GM13977 (cell line): ENCODE results near the gene DNAJC11.

Source experiments
- DNase-seq: peaks from one replicate; pipeline ENCODE4 v3.0.0; 2012; ENCODE audit warnings: low spot score
- in situ Hi-C: fragments of 300-500 bp; cut with MboI; formaldehyde crosslinking; loops from one replicate; pipeline ENCODE4 v1.12.0; 2022; ENCODE audit warnings: low sequenced_read_pairs, low pct_unique_long_range_greater_than_20kb, mixed read lengths, inconsistent platforms; ENCODE audit not compliant: unreplicated experiment
- TF ChIP-seq, protein P1 (sequence below): IDR thresholded peaks from 2 replicates; pipeline ENCODE4 v1.5.1; 2012; ENCODE audit warnings: mild to moderate bottlenecking, control low read depth; ENCODE audit not compliant: insufficient read depth; ENCODE audit errors: extremely low read depth, missing control alignments

The DNAJC11 gene

DNA sequence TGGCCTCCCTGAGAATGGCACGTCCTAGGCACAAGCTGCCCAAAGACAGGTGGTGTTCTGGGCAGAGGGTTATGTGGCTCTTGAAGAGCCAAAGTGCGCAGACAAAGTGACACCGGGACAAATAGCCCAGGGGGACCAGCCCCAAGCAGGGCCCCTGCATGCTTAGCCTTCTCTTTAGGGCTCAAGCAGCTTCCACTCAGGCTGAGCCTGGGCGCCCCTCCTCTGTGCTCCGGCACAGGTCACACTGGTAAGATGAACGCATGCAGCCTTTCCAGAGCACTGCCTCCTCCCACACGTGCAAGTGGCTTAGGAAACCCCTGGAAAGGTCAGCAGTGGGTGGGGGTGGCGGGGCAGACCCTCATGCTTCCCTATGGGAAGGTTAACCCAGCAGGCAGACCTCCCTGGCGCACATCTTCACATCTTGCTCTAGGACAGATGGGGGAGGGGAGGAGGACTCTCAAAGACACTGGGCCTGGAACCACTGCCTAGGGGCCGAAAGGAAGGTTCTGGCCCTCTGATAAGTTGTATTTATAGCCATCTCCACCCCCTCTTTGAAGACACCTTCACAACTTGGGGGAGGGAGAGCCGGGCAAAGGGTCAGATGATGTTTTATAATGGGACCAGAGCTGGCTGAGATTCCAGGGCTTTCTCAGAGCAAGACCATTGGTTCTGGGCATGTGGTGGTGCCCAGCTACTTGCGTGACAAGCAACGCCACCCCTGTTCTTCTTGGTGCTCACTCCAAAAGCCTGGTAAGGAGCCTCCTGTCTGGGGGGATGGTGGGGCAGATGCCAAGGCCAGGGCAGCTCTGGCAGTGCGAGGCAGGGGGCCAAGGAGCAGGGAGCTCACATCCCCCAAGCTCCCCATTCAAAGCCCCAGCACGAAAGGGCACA lies 104.5 kb downstream of the DNAJC11 start:
- no peak for DNase-seq
- TF ChIP-seq, protein P1, sequence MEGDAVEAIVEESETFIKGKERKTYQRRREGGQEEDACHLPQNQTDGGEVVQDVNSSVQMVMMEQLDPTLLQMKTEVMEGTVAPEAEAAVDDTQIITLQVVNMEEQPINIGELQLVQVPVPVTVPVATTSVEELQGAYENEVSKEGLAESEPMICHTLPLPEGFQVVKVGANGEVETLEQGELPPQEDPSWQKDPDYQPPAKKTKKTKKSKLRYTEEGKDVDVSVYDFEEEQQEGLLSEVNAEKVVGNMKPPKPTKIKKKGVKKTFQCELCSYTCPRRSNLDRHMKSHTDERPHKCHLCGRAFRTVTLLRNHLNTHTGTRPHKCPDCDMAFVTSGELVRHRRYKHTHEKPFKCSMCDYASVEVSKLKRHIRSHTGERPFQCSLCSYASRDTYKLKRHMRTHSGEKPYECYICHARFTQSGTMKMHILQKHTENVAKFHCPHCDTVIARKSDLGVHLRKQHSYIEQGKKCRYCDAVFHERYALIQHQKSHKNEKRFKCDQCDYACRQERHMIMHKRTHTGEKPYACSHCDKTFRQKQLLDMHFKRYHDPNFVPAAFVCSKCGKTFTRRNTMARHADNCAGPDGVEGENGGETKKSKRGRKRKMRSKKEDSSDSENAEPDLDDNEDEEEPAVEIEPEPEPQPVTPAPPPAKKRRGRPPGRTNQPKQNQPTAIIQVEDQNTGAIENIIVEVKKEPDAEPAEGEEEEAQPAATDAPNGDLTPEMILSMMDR = no peak
- in situ Hi-C loops = no loop called here

DNA sequence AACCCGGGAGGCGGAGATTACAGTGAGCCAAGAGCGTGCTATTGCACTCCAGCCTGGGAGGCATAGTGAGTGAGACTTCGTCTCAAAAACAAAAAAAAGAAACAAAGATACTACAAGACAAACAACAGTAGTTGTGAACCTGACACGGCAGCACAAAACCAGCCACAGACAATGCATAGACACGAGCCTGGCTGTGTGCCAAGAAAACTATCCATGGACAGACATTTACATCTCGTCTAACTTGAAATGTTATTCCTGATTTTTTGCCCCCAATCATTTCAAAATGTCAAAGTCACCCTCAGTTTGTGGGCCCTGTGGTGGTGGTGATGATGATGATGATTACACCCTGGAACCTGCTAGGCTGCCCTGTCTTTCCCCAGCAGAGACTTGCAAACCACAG lies 105.3 kb downstream of the DNAJC11 start:
- TF ChIP-seq, protein P1 = no peak
- no peak for DNase-seq
- in situ Hi-C loops = no loop called here

DNA sequence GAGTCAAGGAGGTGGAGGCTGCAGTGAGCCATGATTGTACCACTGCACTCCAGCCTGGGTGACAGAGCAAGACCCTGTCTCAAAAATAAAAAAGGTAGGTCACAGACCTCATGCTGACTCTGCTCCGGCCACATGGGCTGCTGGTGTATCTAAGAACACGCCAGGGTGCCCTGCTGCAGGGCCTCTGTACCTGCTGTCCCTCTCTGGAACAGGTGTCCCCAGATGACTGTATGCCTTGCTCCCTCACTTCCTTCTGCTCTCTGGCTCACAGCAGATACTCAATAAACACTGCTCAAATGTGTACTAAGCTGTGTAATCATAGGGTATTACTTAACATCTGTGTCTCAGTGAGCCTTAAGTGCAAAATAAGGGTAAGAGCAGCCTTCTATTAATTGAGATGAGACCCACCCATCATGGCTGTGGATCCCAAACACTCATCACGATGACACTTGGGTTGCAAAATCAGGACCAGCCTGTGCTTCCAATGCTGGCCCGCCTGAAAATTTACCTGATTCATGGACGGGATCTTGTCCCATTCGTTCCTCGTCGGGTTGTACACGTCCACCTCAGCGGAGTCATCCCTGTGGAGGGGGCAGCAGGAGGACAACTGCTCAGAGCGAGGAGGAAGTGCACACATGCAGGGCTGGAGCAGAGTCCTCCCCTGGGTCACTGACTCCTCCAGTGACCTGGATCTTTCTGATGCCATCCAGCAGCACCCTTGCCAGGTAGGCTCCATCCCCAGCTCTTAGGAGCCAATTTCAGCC lies 106.5 kb downstream of the DNAJC11 start:
- in situ Hi-C loops = no loop called here

DNA sequence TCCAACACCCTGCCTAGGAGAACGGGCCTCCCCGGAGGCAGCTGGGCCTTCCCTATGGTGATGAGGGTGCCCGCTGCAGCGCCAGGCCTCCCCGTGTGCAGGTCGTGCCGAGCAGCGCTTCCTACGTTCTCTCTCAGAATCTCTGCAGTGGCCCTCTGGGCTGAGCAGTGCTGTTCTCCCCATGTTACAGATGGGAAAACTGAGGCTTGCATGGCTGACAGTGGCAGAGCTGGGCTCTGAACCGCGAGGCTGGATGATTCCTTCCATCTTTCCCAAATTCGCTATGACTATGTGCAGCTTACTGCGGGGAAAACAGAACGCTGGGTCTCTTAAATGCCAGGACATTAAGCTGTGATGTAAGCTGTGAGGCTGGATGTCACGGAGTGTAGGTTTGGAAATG lies 107.8 kb downstream of the DNAJC11 start:
- TF ChIP-seq, protein P1 = no peak
- in situ Hi-C loops = no loop called here
- DNase-seq = no peak

More for the DNA sequence above, 106.5 kb downstream of the DNAJC11 start:
- TF ChIP-seq, protein P1 = no peak
- DNase-seq = no peak

DNA sequence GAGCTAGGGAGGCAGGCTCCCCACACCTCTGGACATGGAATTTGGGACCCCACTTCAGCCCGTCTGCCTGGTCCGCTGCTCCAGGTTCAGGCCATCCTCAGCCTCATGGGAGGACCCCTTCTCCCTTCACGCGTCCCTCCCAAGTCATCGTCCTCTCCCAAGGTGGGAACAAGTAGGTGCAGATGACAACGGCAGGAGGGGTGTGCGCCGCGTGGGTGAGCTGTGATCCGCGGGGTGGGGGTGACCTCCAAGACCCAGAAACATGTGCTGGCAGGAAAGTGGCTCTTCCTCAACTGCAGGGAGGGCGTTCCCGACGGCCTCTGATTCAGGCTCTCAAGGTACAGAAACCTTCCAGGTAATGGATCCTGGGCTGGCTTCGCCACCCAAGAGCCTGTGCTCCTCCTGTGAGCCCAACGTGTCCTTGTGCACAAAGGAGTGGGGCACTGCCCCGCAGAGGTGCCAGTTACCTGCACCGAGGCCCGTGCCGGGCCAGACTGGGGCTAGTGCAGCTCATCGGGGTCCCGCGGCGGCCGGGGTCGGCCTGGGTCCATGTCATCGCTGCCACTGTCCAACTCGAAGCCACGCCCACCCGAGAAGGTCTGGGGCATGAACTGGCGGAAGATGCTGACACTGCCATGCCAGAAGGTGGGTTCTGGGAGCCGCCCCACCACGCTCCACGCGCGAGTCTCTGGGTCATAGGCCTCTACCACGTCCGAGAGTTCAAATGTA lies 108.6 kb downstream of the DNAJC11 start:
- in situ Hi-C loops = no loop called here
- TF ChIP-seq, protein P1 = no peak
- no peak for DNase-seq

DNA sequence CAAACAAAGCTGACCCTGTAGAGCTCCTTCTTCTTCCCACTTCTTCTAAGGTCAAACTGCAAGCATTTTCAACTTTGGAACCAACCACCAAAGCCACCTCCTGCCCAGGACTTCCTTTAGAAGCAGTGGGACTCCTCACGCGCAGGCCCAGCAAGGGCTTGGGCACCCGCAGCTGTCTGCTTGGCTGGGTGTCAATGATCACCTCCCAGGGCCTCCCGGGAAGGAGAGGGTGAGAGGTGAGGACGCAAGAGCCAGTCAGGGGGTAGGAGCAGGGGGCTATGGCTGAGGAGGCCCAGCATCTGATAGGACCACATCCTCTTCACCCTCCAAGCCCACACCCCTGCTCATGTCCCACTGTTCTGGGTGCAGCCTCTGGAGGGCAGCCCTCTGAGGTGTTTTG lies 109.2 kb downstream of the DNAJC11 start:
- TF ChIP-seq, protein P1 = no peak
- in situ Hi-C loops = no loop called here
- no peak for DNase-seq
